ENCODE data around the gene FOXJ3.

DNA sequence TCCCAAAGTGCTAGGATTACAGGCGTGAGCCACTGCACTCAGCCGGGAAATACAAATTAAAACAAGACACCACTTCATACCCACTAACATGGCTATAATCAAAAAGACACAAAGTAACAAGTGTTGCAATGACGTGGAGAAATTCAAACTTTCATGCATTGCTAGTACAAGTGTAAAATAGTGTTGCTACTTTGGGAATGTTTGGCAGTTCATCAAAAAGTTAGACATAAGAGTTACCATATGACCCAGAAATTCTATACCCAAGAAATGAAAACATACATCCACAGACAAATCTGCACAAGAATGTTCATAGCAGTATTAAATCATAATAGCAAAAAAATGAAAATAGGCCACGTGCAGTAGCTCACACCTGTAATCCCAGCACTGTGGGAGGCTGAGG lies 16.4 kb downstream of the FOXJ3 start:
- TF ChIP-seq POLR2A (IDR thresholded peaks at IDR 0.05; ENCODE audit: low read depth, low read length), result no peak
- TF ChIP-seq POLR2AphosphoS5 (IDR thresholded peaks at IDR 0.05; ENCODE audit: low read depth, low read length), result no peak
- no peak for TF ChIP-seq TAF1 (IDR thresholded peaks at IDR 0.05; ENCODE audit: low read depth, low read length)
- no peak for TF ChIP-seq PAX5 (IDR thresholded peaks at IDR 0.05; ENCODE audit: insufficient read depth, low read length, severe bottlenecking)
